GM21528 (cell line): Measurements from ENCODE around the gene FBXW10.
"Not testable (repeated sequence)": the region's sequence is repeated elsewhere in the genome, so short reads cannot be mapped to it uniquely, and the experiment has no call there.

Experiments used
- ATAC-seq: cut with Tn5 transposase; IDR thresholded peaks from one replicate; pipeline ENCODE4 v1.9.1; 2021; ENCODE audit warnings: mild to moderate bottlenecking, moderate library complexity; ENCODE audit not compliant: unreplicated experiment, low FRiP score

FBXW10 gene

DNA sequence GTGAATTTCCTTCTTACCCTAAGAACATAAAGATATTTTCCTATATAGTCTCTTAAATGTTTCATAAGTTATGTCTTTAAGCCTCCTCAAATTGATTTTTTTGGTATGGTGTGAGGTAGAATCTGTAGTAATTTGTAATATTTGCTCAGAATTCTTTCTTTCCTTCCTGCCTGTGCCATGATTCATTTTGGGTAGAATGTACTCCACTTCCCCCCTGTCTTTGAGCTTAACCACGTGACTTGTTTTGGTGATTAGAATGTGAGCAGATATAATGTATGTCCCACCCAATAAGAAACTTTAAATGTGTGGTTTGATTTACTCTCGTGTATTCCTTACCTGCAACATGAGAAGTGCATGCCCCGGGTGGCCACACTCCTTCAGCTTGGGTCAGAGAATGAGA, 77.6 kb downstream of the FBXW10 start:
- not testable (repeated sequence) for ATAC-seq

DNA sequence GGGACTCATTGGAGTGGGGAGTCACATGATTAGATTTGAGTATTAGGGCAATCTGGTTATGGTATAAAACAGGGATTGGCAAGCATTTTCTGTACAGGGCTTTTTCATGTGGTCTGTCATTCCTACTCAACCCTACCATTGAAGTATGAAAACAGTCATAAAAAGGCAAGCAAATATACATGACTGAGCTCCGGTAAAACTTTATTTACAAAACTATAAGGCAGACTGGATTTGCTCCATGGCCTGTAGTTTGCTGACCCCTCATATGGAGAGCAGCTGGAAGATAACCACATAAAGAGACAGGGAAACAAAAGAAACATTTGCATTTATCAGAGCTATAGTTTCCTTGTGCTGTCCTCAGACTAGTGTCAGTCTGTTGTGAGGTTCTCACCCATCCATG, 83.8 kb downstream of the FBXW10 start:
- ATAC-seq: not testable (repeated sequence)
